Central memory CD8-positive, alpha-beta T cell (primary cell): ENCODE results near the gene RANBP1.
A peak's percentile ranks its signal among the peaks of the same experiment; 100 is the strongest.

ENCODE experiments used
- ATAC-seq: fragments of 150-1000 bp; cut with Tn5 transposase; replicated peaks from 2 replicates; pipeline ENCODE4 v1.10.0; 2022; ENCODE audit warnings: mild to moderate bottlenecking, moderate FRiP score, moderate number of reproducible peaks; ENCODE audit not compliant: poor library complexity, severe bottlenecking; ENCODE audit errors: extremely low read depth
- DNase-seq, 2 donors: peaks; one replicate each; pipeline ENCODE4 v3.0.0; 2021; ENCODE audit warnings: low spot score in 2 of 2
- H3K27ac Mint-ChIP-seq: one replicate; pipeline ENCODE4 v1.8.0; 2022; ENCODE audit warnings: low read depth, mild to moderate bottlenecking, moderate library complexity, mixed read lengths
- H3K27me3 Mint-ChIP-seq: one replicate; pipeline ENCODE4 v1.8.0; 2022; ENCODE audit warnings: mixed read lengths
- H3K36me3 Mint-ChIP-seq: one replicate; pipeline ENCODE4 v1.8.0; 2022; ENCODE audit warnings: mild to moderate bottlenecking, moderate library complexity, mixed read lengths; ENCODE audit not compliant: insufficient read depth
- H3K4me1 Mint-ChIP-seq: one replicate; pipeline ENCODE4 v1.8.0; 2022; ENCODE audit warnings: mixed read lengths
- H3K4me3 Mint-ChIP-seq: one replicate; pipeline ENCODE4 v1.8.0; 2022; ENCODE audit warnings: mild to moderate bottlenecking, moderate library complexity, mixed read lengths
- H3K9me3 Mint-ChIP-seq: one replicate; pipeline ENCODE4 v1.8.0; 2022; ENCODE audit warnings: mixed read lengths

Gene RANBP1

DNA sequence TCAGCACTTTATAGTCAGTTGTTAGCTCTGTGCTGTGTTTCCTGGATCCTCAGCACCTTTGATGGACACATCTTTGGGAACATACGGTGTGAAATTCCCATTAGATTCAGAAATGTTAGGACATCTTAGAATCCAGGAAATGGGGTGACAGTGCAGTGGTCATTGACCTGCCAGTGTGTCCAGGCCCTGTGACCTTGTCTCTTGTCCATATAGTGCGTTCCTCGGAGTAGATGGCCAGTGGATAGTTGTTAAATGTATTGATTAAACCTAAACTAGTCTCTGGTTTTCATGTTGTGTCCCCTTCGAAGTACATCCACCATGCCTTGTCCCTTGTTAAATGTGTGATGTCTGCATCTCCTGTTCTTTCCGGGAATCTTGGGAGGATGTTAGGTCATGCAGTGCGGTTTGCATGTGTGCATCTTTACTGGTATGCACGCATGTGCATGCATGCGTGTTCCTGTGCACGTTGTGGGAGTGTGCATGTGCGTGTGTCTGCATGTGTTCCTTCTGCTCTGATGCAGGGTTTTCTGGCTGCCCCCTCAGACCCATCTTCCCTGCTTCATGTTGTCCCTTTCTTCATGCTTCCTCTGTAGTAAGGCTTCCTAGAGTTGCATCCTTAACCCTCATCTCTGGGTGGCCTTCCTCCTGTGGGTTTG lies 31.9 kb upstream of the RANBP1 start:
- H3K27me3 Mint-ChIP-seq: no peaks in the 10 kb centered on the region
- DNase-seq (no peak), ATAC-seq (no peak)
- peaks cover 27% of the 10 kb centered on the region for H3K36me3 Mint-ChIP-seq
- no peak overlapping the region for H3K4me3 Mint-ChIP-seq
- H3K4me1 Mint-ChIP-seq: peaks cover 78% of the 10 kb centered on the region
- H3K27ac Mint-ChIP-seq: peak overlapping the region; percentile 83
- H3K9me3 Mint-ChIP-seq: no peaks in the 10 kb centered on the region

- H3K4me1 Mint-ChIP-seq: peaks cover 86% of the 10 kb centered on the region
- no peaks in the 10 kb centered on the region for H3K27me3 Mint-ChIP-seq
- H3K36me3 Mint-ChIP-seq: peaks cover 32% of the 10 kb centered on the region
- ATAC-seq: no peak
- no peak overlapping the region for H3K4me3 Mint-ChIP-seq
- no peak for DNase-seq
- H3K27ac Mint-ChIP-seq: peak overlapping the region; percentile 83
- no peaks in the 10 kb centered on the region for H3K9me3 Mint-ChIP-seq
These were observed 31.1 kb upstream of the RANBP1 start for GRCh38 chr22:20084547-20085413.

DNA sequence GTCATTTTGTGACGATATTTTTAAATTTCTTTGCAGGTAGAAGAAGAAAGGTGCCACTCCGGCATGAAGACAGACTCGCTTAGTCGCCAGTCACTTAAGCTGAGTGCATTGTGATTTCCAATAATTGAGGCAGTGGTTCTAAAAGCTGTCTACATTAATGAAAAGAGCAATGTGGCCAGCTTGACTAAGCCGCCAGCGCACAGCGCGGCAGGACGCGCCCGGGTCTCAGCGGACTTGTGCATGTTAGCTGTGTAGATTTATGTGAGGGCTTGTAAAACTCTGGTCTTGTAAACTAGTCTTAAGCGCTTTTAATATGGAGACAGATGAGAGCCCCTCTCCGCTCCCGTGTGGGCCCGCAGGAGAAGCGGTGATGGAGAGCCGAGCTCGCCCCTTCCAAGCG lies 30.3 kb upstream of the RANBP1 start:
- Mint-ChIP-seq H3K36me3 (peaks cover 38% of the 10 kb centered on the region), H3K27ac (peak overlapping the region; percentile 25)
- no peak for DNase-seq

DNA sequence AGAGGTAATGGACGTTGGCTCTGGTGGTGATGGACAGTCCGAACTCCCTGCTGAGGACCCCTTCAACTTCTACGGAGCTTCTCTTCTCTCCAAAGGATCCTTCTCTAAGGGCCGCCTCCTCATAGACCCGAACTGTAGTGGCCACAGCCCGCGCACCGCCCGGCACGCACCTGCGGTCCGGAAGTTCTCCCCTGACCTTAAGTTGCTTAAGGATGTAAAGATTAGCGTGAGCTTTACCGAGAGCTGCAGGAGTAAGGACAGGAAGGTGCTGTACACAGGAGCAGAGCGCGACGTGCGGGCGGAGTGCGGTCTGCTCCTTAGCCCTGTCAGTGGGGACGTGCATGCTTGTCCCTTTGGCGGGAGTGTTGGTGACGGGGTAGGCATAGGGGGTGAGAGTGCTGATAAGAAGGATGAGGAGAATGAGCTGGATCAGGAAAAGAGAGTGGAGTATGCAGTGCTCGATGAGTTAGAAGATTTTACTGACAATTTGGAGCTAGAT lies 29.8 kb upstream of the RANBP1 start:
- Mint-ChIP-seq H3K27ac (peak overlapping the region; percentile 25), H3K36me3 (peaks cover 42% of the 10 kb centered on the region), H3K4me1 (peaks cover 94% of the 10 kb centered on the region), H3K9me3 (no peaks in the 10 kb centered on the region), H3K27me3 (no peaks in the 10 kb centered on the region), H3K4me3 (peak overlapping the region; percentile 78)
- ATAC-seq (no peak), DNase-seq (no peak)

More for the DNA sequence above, 30.3 kb upstream of the RANBP1 start:
- no peak for ATAC-seq
- Mint-ChIP-seq H3K27me3 (no peaks in the 10 kb centered on the region), H3K9me3 (no peaks in the 10 kb centered on the region), H3K4me1 (peaks cover 94% of the 10 kb centered on the region), H3K4me3 (no peak overlapping the region)

DNA sequence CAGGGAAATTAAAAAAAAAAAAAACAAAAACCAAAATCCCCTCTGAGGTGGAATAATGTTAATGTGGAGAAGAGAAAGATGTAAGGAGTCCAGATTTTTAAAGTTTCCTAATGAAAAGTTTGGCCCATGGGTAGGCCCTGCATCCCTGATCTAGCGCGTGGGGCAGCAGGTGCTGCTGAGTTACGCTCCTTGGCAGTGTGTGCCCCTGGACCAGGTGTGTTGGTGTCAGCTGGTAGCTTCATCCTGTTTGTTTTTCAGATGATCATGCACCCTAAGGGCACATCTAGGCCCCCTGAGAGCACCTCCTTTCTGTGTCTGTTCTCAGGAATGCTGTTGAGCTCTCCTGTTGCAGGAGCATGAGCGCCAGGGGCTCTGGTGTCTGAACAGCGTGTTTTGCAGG lies 29.1 kb upstream of the RANBP1 start:
- Mint-ChIP-seq H3K9me3 (no peaks in the 10 kb centered on the region), H3K27ac (no peak overlapping the region), H3K4me3 (peak overlapping the region; percentile 78), H3K27me3 (no peaks in the 10 kb centered on the region), H3K36me3 (peaks cover 44% of the 10 kb centered on the region), H3K4me1 (peaks cover 94% of the 10 kb centered on the region)
- DNase-seq (no peak), ATAC-seq (no peak)

GRCh38 chr22:20087319-20088262 lies 28.3 kb upstream of the RANBP1 start:
- Mint-ChIP-seq H3K27ac (peak overlapping the region; percentile 77), H3K36me3 (peaks cover 50% of the 10 kb centered on the region), H3K4me3 (peak overlapping the region; percentile 78), H3K4me1 (peaks cover 97% of the 10 kb centered on the region), H3K9me3 (no peaks in the 10 kb centered on the region), H3K27me3 (no peaks in the 10 kb centered on the region)
- DNase-seq (peak in 1 of 2 donors; percentile 44), ATAC-seq (peak; percentile 63)

DNA sequence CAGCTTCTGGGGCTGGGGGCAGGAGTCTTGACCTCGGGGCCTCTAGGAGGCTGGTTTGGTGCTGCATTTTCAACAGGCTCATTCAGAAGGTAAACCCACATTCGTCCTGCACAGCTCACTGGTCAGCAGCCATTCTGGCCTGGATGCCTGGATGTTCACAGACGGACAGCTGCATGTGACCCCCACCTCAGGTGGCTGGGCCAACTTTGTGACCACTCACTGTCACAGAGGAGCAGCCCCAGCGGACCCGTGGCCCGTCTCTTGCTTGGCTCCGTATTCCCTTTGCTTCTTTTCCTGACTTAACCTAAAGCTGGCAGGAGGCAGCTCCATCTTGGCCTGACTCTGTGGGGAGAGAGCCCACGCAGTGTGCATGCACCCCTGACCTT lies 27.6 kb upstream of the RANBP1 start:
- Mint-ChIP-seq H3K27ac (peak overlapping the region; percentile 77), H3K9me3 (no peaks in the 10 kb centered on the region), H3K36me3 (peaks cover 55% of the 10 kb centered on the region), H3K4me3 (peak overlapping the region; percentile 78), H3K27me3 (no peaks in the 10 kb centered on the region), H3K4me1 (peaks cover 91% of the 10 kb centered on the region)
- ATAC-seq (no peak), DNase-seq (no peak)

DNA sequence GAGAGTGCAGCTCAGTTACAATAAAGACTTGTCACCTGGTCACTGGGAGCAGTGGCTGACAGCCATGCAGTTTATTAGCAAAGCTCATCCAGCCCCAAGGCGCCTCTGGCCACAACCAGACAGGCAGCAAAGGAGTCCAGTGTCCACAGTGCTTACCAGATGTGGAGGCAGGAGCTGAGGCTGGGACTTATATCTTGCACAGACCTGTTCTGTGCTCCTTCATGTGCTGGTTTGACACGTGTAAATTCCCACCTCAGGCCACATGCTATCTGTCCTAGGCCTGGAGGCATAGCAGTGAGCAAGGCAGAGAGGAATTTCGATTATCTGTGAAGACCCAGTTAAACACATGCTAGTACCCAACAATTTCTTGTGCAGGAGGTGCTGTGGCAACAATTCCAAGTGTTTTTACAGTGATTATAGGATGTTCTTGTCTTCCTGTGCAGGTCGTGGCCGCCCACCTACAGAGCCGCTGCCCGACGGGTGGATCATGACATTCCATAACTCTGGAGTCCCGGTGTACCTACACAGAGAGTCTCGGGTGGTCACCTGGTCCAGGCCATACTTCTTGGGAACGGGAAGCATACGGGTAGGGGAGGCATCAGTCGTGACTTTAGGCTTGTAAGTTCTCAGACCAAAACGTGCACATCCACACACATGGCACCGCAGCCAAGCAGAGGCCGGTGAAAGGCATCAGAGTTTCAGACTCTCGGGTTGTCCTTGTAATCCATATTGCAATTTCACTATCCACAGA lies 26.5 kb upstream of the RANBP1 start:
- no peak for ATAC-seq
- H3K27me3 Mint-ChIP-seq: no peaks in the 10 kb centered on the region
- peaks cover 86% of the 10 kb centered on the region for H3K4me1 Mint-ChIP-seq
- H3K27ac Mint-ChIP-seq: peak overlapping the region; percentile 71
- peaks cover 62% of the 10 kb centered on the region for H3K36me3 Mint-ChIP-seq
- H3K9me3 Mint-ChIP-seq: no peaks in the 10 kb centered on the region
- H3K4me3 Mint-ChIP-seq: peak overlapping the region; percentile 74
- DNase-seq: no peak

DNA sequence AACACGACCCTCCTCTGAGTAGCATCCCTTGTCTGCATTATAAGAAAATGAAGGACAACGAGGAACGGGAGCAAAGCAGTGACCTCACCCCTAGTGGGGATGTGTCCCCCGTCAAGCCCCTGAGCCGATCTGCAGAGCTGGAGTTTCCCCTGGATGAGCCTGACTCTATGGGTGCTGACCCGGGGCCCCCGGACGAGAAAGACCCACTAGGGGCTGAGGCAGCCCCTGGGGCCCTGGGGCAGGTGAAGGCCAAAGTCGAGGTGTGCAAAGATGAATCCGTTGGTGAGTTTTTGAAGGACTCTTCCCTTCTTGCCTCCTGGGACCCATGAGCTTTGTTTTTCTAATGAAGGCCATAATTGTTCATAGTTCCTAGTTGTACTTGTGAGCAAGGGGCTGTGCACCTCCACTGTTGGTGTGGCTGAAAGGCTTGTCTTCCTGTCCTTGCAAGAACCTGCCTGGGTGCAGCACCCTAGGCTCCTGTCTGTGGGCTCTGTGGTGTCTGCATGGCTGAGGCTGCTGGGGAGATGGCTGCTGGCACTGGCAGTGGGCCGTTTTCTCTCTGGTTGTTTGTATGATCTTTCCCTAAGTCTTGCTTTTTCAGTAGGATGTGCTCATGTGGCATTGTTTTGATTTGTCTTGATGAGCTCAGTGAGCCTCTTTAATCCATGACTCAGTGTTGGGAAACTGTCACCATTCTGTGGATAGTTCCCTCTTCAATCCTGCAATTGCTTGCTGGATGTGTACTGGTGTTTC lies 25.8 kb upstream of the RANBP1 start:
- peak overlapping the region; percentile 74 for H3K4me3 Mint-ChIP-seq
- H3K4me1 Mint-ChIP-seq: peaks cover 78% of the 10 kb centered on the region
- H3K9me3 Mint-ChIP-seq: no peaks in the 10 kb centered on the region
- DNase-seq (no peak), ATAC-seq (no peak)
- peaks cover 62% of the 10 kb centered on the region for H3K36me3 Mint-ChIP-seq
- H3K27me3 Mint-ChIP-seq: no peaks in the 10 kb centered on the region
- H3K27ac Mint-ChIP-seq: peak overlapping the region; percentile 94

DNA sequence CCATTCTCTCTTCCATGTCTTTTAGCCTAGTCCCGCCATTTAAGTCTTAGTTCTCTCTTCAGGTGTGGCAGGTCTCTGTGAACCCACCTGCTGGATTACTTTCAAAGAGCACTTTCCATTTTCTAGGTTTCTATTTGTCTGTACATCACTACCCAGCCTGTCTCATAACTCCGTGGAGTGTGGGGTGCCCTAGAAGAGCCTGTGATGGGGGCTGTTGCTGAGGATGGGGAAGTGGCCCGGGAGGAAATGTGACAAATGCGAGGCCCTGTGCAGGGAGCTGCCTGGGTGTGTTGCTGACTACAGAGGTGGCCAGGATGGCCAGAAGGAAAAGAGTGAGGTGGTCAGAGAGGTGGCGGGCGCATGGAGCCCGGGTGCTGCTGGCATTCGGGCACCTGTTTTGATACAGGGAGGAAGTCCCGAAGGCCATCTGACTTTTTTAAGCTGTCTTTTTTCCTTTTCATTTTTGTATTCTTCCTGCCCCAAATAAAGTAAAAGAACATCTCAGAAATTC lies 25.1 kb upstream of the RANBP1 start:
- Mint-ChIP-seq H3K9me3 (no peaks in the 10 kb centered on the region), H3K27me3 (no peaks in the 10 kb centered on the region), H3K4me1 (peaks cover 74% of the 10 kb centered on the region), H3K4me3 (peak overlapping the region; percentile 74), H3K36me3 (peaks cover 65% of the 10 kb centered on the region), H3K27ac (peak overlapping the region; percentile 94)
- DNase-seq: no peak
- ATAC-seq: no peak
